Cerebellar nuclear complex (tissue), 1 donor: ENCODE results near the gene MTHFS.
"Not testable (repeated sequence)": the region's sequence is repeated elsewhere in the genome, so short reads cannot be mapped to it uniquely, and the experiment has no call there.

Experiments used
- DNase-seq, 2 experiments: peaks; one replicate each; lab custom pipeline; 2025; lab: John Stamatoyannopoulos, UW

MTHFS gene

GRCh38 chr15:79915776-79916501, 19.1 kb upstream of the MTHFS start:
- not testable (repeated sequence) for DNase-seq

DNA sequence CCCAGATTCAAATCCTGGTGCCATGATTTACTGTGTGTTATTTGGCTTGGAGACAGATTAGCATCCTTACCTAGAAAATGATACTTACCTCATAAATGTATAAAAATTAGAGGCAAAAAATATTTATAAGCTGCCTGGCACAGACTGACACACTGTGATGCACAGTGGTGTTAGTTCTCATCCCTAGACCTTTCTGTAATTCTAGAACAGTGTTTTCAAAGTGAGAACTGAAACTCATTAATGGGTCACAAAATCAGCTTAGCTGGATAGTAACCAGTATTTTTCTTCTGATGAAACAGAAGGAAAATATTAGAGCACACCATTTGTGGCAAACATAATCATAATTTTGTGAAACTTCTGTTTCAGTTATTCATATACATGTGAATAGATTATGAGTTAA, 17.9 kb upstream of the MTHFS start:
- no peak for DNase-seq

DNA sequence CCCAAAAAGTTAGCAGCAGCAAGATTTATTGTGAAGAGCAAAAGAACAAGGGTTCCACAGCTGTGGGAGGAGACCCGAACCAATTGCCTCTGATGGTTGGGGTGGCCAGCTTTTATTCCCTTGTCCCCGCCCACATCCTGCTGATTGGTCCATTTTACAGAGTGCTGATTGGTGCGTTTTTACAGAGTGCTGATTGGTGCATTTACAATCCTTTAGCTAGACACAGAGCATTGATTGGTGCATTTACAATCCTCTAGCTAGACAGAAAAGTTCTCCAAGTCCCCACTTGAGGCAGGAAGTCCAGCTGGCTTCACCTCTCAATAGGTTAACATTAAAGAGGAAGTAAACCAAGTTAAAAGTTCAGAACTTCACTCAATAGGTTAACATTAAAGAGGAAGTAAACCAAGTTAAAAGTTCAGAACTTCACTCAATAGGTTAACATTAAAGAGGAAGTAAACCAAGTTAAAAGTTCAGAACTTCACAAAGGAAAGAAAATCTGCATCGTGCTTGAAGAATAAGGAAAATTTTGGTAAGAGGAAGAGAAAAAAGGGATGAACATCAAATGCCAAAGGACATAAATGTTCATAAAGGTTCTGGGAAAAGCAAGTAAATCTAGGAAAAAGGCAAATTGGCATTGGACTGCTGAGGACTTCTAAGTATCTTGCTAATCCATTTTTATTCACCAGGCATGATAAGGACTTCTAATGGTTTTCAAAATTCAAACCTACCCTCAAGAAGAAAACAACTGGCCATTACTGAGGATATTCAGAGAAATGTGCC, 12.9 kb upstream of the MTHFS start:
- not testable (repeated sequence) for DNase-seq

DNA sequence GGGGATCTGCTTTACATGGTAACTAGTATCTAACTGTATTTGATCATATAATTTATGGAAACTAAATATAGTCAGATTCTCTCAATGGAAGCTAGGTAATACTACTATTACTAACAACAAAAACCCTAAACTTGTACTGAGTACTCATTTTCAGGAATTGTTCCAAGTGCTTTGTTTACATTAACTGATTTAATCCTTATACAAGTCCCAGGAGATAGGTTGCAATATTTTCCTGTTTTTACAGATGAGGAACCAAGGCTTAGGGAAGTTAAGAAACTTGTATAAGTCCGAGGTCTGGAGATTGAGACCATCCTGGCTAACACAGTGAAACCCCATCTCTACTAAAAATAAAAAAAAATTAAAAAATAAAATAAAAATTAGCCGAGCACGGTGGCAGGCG, 7.5 kb upstream of the MTHFS start:
- no peak for DNase-seq

DNA sequence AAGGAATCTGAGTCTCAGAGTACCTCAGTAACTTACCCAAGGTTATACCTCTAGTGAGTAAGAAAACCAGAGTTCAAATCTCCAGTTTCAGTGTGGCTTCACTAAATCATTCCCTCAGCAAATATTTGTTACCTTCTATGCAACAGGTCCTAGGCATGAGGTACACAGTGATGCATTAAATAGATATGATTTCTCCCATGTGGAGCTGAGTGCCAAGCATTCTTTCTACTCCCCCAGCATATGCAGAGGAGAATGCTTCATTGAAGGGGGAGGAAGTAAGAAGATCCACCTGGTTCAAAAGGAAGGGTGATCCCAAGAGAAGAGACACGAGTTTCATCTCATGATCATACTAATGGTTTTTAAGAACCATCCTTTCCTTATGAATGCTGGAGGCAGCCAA, 6.8 kb upstream of the MTHFS start:
- no peak for DNase-seq

DNA sequence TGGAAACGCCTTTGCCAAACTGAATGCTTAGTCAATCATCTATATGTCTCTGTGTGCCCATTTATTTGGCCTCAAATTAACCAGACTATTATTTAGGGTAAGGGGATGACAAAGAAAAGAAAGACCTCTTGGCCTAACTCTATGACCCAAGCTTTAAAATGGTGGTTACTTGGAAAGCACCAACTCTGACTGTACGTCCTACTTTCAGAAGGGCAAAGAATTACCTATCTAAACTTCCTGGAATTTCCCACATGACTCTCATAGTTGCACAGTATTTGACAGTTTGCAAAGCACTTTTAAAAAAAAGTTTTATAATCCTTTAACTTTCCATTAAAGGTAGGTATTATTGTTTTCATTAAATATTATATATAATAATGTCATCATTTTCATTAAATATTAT, 6.3 kb upstream of the MTHFS start:
- DNase-seq, result no peak

GRCh38 chr15:79901958-79902357, 5.1 kb upstream of the MTHFS start:
- DNase-seq, result no peak

DNA sequence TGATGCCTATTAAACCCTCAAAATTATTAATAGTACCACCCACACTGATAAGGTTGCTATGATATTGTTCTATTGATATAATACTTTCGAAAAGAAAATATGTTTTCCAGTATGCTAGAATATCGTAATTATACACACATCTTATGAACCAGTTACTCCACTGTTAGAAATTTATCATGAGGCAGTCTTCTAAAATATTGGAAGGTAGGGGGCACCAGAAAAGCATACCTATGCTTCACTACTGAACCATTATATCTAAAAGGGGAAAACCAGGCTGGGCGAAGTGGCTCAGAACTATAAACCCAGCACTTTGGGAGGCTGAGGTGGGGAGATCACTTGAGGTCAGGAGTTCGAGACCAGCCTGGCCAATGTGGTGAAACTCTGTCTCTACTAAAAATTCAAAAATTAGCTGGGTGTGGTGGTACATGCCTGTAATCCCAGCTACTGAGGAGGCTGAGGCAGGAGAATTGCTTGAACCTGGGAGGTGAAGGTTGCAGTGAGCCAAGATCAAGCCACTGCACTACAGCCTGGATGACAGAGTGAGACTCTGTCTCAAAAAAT, 4.1 kb upstream of the MTHFS start:
- not testable (repeated sequence) for DNase-seq

DNA sequence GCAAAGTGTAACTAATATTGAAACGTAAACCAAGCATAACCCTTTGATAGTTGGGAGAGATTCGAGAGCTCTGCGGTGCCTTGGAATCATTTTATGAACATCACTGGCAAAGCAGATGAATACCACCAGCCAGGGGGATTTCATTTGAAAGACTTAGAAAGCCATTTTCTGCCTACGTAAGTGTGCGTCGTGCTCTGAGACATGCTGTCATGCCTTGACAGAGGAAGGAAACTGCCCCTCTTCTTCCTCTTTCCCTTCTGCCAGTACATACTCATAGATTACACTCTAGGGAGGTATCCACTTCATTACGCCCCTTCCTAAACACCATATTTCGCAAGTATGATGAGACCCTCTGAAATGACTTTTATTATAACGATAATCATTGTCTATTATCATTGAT, 3.3 kb upstream of the MTHFS start:
- DNase-seq, result no peak

DNA sequence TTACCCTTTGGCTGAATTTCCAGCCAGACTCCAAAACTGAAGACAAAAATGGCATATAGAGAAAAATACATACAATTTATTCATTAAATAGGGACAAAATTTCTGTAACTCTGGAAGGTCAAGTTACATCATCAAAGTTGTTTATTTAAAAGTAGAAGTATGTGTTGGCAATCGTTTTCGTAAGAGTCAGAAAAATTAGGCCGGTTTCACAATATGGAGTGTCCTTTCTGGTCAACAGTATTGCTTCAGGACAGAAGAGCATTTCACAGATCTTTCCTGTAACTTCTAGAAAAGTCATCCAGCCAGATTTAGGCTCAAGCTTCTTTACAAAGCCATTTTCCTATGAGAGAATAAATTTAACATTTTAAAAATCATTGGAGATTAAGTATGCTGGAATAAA, 2.0 kb upstream of the MTHFS start:
- not testable (repeated sequence) for DNase-seq

GRCh38 chr15:79898369-79898768, 1.6 kb upstream of the MTHFS start:
- DNase-seq, result no peak

GRCh38 chr15:79897701-79898113, 893 bp upstream of the MTHFS start:
- DNase-seq, result no peak

DNA sequence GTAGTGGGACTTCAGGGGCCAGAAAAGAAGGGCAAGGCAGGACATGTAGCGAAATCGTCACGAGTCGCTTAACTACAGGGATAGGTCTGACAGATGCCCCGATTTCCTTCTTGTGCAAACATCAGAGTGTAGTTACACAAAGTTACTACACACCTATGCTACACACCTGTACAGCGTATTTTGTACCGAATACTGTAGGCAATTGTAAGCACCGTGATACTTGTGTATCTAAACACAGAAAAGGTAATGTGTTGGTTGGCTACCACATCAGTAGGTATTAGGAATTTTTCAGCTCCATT, 515 bp upstream of the MTHFS start:
- no peak for DNase-seq

- DNase-seq, result no peak
Observed at GRCh38 chr15:79896131-79896633, 632 bp downstream of the MTHFS start.

GRCh38 chr15:79887054-79887930, 9.5 kb downstream of the MTHFS start:
- DNase-seq, result no peak

GRCh38 chr15:79886124-79886523, 10.7 kb downstream of the MTHFS start:
- DNase-seq, result no peak

- no peak for DNase-seq
Observed at GRCh38 chr15:79884204-79884596, 12.6 kb downstream of the MTHFS start.

GRCh38 chr15:79883579-79884203, 13.1 kb downstream of the MTHFS start:
- DNase-seq, result no peak

- DNase-seq, result no peak
Observed at GRCh38 chr15:79881668-79882067, 15.1 kb downstream of the MTHFS start.

- no peak for DNase-seq
Observed at GRCh38 chr15:79881254-79881653, 15.6 kb downstream of the MTHFS start.

DNA sequence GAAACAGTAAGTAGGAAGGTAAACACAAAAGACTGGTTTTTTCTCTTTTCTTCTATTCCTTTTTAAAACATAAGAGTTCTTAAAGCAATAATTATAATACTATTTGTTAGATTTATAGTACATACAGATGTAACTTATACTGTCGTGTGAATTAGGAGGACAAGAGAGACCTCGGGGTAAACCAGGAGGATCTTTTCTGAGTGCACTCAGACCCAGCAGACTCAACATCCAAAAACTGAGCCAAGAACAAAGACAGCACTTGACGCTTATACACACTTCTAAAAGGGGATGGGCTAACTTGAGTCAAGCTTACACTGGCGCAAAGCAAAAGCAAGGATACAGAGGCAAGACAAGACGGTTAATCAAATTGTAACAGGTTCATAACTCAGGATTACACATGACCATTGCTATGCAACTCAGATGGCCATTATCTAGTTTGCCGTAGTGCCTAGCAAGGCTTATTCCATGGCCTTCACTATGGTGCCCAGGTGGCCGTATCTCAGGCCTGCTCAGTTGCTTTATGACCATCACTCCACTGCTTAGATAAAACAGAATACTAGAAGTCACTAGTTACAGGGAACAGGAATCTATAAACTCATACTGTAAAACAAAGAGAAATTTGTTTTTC, 18.6 kb downstream of the MTHFS start:
- no peak for DNase-seq
